Measurements from ENCODE around the gene BDH2. TPM values are rescaled to one million over a fixed set of nuclear protein-coding genes. Genes with fewer than 3 reads are reported as not detected.

The BDH2 gene
- total RNA-seq, 1 experiment from 2014 or later = 40.2 TPM

DNA sequence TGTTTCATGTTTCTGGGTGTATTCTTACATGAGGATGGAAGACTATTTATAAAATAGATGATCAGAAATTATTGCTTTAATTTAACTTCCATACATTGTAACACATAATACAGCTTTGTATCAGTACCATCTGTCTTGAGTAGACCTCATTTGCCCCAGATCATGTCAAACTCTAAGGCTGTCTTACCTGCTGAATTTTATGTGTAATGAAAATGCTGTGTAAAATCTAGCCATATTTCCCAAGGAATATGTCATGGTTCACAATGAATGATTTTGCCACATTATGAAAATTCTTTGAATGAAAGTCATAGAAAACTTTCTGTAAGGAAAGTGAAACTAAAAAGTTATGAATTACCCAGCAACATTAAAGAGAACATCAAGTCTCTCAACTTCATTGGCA, 7.4 kb downstream of the BDH2 start:
- Histone ChIP-seq H2BK15ac (ENCODE audit: low read depth, low read length) (no peak overlapping the region), H3K9ac (ENCODE audit: extremely low read depth, insufficient read length, low read length) (no peak overlapping the region), H3K18ac (ENCODE audit: insufficient read length, low read depth, low read length) (no peak overlapping the region), H3K27ac (ENCODE audit: insufficient read length, low read depth, low read length) (no peak overlapping the region), H3K27me3 (ENCODE audit: insufficient read depth, low read length) (no peaks in the 10 kb centered on the region), H4K8ac (replicated peaks; ENCODE audit: insufficient read length, low read depth, low read length) (no peak overlapping the region), H3T11ph (ENCODE audit: low read length) (no peak overlapping the region), H2BK120ac (ENCODE audit: low read depth, low read length, poor library complexity, severe bottlenecking) (no peak overlapping the region), H2BK5ac (ENCODE audit: insufficient read length, low read length) (no peak overlapping the region), H4K91ac (ENCODE audit: insufficient read length, low read depth, low read length) (no peak overlapping the region), H3K23ac (ENCODE audit: insufficient read length, low read depth, low read length) (no peak overlapping the region), H2AK5ac (ENCODE audit: insufficient read length, low read length) (no peak overlapping the region), H2BK12ac (ENCODE audit: insufficient read length, low read depth, low read length) (no peak overlapping the region), H3K4ac (ENCODE audit: low read depth, low read length) (no peak overlapping the region), H2BK20ac (ENCODE audit: low read depth, low read length, poor library complexity, severe bottlenecking) (no peak overlapping the region), H3K23me2 (ENCODE audit: insufficient read length, low read depth, low read length, poor library complexity, severe bottlenecking) (no peaks in the 10 kb centered on the region), H3K9me3 (ENCODE audit: control insufficient read depth, low read depth, low read length) (no peaks in the 10 kb centered on the region), H3K4me1 (ENCODE audit: insufficient read depth, low read length) (no peaks in the 10 kb centered on the region), H2AFZ (ENCODE audit: low read length) (no peak overlapping the region), H3K79me1 (ENCODE audit: insufficient read depth, low read depth, low read length, poor library complexity, severe bottlenecking) (no peaks in the 10 kb centered on the region), H3K4me2 (ENCODE audit: insufficient read depth, insufficient read length, low read length) (no peak overlapping the region), H4K5ac (ENCODE audit: insufficient read length, low read depth, low read length) (no peak overlapping the region), H3K56ac (ENCODE audit: insufficient read length, low read depth, low read length) (no peak overlapping the region), H4K20me1 (ENCODE audit: control insufficient read depth, insufficient read depth, insufficient read length) (no peaks in the 10 kb centered on the region), H3K14ac (ENCODE audit: insufficient read depth, low read length) (no peak overlapping the region), H3K79me2 (ENCODE audit: insufficient read depth, low read length) (no peaks in the 10 kb centered on the region)
- H3K9me3 Mint-ChIP-seq = no peaks in the 10 kb centered on the region
- H3K27me3 Mint-ChIP-seq (ENCODE audit: low read depth) = no peaks in the 10 kb centered on the region
- no peak overlapping the region for H3K4me3 Mint-ChIP-seq
- no peak for DNase-seq
- H3K4me1 Mint-ChIP-seq = 0 out of 4 replicates have a peak, but pooled peaks cover 0 to 2% of the 10 kb centered on the region in 2 experiments
- TF ChIP-seq, protein P1, sequence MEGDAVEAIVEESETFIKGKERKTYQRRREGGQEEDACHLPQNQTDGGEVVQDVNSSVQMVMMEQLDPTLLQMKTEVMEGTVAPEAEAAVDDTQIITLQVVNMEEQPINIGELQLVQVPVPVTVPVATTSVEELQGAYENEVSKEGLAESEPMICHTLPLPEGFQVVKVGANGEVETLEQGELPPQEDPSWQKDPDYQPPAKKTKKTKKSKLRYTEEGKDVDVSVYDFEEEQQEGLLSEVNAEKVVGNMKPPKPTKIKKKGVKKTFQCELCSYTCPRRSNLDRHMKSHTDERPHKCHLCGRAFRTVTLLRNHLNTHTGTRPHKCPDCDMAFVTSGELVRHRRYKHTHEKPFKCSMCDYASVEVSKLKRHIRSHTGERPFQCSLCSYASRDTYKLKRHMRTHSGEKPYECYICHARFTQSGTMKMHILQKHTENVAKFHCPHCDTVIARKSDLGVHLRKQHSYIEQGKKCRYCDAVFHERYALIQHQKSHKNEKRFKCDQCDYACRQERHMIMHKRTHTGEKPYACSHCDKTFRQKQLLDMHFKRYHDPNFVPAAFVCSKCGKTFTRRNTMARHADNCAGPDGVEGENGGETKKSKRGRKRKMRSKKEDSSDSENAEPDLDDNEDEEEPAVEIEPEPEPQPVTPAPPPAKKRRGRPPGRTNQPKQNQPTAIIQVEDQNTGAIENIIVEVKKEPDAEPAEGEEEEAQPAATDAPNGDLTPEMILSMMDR (conservative IDR thresholded peaks at IDR 0.05) = no peak
- no peak overlapping the region for H3K27ac Mint-ChIP-seq
- H3K36me3 Mint-ChIP-seq (ENCODE audit: insufficient read depth in 1 of 3, low read depth in 3 of 3) = peaks cover 8 to 33% (median 31%) of the 10 kb centered on the region in 3 experiments; a peak in 6 of 7 replicates

Measured in H9 (cell line).